CD4-positive, alpha-beta T cell treated with Interleukin-4 for 1 hour (primary cell): ENCODE measurements around the gene ACOXL.

Source experiments
- DNase-seq, 2 donors: peaks; one replicate each; pipeline ENCODE4 v3.0.0-alpha.2; 2020 to 2022

Gene ACOXL

DNA sequence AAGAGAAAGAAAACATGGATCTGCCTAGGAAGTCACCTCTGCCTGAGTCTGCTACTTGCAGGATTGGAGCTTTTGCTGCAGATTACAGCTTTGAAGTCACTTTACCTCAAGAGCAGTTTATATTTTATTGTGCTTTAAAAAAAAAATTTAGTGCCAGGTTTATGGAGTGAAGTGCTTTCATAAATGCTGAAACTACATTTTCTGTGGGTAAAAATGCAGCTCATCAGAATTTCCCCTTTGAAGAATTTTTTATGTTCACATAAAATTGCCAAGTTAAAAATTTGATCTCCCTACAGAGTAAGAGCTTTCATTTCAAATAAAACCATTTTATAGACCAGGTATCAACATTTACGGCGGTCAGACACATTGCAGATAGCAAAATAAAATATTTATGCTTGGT is 413.6 kb downstream of the ACOXL start:
- no peak for DNase-seq

DNA sequence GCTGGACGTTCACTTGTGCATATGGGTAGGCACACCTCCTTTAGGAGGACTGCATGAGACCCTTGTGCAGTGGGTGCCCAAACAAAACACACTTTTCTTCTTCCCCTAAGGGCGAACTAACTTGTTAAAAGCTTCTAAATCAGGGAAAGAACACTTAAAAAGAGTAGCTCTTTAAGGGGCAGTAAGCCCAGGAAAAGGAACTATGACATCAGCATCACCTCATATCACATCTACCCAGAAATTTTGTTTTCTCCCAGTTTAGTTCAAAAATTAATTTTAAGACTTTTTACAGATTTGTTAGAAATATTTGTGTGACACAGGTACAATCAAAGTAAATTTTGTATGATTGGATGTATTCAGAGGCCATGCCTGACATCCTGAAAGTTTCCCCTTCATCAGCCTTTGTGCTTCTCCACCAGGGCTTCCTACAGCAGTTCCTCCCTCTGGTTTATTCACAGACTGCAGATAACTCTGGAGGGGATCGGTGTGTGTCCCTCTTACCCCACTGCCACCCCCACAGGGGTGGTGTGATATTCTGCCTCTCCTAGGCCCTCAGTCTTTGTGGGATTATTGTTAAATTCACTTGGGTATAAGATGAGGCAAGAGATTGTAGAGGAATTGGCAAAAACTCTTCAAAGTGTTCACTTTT is 416.0 kb downstream of the ACOXL start:
- DNase-seq: no peak

DNA sequence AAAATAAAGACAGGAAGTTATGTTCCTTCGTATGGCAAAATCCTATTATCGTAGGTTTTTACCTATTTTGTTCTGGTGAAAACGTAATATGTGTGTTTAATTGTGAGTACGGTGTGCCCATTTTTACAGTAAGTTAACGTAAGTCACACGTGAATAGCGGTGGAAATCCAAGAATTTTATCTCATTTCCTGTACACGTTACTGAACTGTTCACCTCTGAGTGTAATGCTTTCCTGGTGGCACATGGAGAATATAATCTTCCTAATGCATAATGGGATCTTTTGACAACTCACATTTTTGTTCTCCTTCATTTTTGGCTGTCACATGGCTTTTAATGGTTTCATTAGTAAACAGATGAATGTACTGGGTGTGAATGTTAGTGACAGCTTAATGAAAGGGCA is 416.6 kb downstream of the ACOXL start:
- no peak for DNase-seq

DNA sequence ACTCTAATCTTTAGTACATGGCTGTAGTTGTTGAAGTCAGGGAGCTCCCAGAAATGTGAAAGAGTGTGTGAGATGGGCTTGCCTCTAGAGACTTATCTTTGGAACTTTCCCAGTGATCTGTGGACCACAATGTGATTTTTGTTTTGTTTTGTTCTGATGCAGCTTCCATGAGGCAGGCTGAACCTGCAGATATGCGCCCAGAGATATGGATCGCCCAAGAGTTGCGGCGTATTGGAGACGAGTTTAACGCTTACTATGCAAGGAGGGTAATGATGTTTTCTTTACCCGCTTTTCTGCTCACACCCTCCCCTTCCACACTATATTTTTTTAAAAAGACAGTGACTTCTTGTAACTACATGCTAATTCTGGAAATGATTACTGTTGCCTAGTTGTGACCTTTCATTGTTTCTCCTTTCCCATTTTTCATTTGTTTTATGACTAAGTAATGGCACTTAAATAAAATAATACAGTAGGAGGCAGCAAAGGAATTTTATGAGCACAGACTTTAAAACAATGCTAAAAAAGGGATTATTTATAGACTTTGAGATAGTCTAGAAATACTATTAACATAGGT is 417.6 kb downstream of the ACOXL start:
- no peak for DNase-seq

DNA sequence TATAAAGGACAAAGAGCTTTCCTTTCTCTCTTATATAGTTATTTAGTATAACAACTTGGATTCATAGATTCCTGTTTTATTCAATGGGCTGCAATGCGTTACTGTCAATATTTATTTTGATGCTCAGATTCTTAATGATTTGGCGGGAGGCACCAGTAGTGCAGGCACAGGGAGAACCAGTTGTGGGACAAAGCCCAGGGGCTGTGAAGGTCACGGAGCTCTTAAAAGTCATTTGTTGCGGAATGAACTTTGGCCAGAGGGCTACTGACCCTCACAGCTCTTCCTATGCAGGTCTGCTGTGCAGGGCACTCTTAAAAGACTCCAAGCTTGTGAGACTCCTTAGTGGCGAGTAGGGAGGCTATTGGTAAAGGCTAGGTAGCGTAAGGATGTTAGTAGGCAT is 422.4 kb downstream of the ACOXL start:
- no peak for DNase-seq

DNA sequence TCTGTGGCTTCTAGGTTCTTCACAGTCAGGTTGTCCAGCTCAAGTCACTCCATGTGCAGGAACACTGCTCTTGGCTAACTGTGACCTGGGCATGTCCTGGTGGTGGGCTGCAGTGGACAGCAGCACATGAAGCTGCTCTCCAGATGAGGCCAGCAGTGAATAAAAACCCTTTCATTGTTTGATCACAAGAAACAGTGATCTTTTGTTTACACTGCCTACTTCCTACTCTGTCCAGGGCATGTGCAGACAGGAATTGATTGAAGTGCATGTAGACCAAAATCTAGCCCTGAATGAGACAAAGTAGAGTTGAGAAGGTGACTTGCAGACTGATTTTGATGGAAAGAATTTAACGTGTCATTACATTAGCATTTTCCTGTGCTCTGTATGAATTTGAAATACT is 423.2 kb downstream of the ACOXL start:
- no peak for DNase-seq

DNA sequence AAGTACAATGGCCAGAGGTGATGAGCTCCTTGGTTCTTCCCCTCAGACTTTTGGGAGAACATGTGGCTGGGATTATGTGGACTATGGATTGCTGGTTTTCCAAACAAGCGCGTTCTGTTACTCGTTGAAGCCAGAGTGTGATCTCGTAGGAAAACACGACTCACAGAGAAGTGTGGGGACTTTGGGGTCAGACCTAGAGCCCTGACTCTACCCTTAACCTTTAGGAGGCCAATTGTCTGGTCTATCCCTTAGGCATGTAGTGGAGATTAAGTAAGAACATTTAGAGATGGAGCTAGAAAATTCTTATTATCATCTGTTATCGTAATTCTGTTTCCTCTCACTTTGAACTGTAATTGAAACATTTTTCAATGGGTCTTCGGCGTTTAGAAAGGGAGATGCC is 424.2 kb downstream of the ACOXL start:
- no peak for DNase-seq

DNA sequence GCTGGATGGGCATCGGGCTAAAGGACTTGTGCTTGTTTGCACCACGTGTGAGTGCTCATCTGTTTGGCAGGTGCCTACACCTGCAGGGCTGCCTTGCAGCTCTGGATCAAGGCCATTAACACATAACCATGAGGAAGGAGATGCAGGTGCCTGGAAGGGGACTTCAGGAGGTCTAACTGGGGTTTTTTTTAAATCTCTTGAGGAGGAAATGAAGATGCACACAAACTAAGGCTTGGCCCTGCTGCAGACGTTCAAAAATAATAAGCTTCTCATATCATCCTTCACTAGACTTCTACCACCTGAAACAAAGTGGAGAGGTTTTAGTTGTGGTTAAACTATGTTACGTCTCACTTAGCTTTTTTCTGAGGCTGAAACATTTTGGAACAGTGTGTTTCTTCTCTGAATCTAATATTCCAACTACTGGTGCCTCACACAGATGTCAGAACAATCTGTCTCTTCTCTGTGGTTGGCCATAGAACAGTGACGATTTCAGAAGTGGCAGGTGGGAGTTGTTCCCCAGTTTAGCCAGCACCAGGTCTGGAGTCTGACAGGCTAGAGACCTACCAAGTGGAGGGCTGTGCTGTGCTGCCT is 424.8 kb downstream of the ACOXL start:
- DNase-seq: peak in 1 of 2 donors; percentile 31

DNA sequence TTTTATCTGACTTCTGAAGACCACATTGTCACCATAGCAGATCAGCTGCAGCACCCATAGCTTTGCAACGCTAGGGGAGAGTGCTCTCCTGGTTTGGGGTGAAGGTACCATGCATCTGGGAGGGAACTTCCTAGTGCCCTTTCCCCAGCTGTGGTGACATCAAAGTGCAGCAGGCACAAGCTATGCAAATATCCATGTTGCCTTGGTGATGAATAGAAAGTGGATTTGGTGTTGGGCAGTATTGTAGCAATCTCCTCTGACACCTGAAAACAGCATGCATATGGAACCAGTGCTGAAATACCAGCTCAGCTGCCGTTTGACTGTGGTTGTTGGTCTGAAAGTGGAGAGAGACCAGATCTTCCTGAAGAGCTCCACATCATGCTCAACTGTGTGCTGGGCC is 425.4 kb downstream of the ACOXL start:
- peak in 1 of 2 donors; percentile 44 for DNase-seq

DNA sequence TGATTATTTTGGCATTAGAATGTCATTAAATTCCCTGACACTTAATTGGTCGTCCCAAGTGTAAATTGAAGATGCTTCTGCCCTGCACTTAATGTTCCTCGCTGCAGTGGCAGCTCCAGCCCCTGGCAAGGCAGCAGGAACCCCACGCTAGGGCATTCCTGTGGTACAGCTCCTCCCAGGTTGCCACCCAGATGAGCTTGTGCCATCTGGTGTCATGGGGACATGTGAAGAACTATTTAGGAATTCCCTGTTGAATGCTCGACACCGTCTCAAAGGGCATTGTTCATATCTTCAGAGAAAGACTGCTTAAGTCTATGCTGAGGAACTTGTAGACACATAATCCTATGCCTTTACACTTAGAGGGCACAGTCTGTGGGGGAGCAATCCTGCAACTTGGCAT is 427.3 kb downstream of the ACOXL start:
- no peak for DNase-seq

DNA sequence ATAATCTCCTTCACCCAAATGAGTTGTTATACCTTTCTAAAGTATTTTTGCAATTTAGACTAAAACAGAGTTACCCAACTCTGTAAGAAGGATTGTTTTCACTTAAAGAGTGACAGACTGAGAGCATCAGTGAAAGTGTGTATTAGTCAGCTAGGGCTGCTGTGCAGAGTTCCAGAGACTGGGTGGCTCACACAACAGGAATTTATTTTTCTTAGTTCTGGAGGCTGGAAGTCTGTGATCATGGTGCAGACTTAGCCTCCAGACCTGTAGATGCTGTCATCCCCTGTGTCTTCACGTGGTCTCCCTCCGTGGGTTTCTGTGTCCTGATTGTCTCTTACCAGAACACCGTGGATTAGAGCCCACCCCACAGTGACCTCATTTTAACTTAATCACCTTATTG is 428.4 kb downstream of the ACOXL start:
- no peak for DNase-seq

DNA sequence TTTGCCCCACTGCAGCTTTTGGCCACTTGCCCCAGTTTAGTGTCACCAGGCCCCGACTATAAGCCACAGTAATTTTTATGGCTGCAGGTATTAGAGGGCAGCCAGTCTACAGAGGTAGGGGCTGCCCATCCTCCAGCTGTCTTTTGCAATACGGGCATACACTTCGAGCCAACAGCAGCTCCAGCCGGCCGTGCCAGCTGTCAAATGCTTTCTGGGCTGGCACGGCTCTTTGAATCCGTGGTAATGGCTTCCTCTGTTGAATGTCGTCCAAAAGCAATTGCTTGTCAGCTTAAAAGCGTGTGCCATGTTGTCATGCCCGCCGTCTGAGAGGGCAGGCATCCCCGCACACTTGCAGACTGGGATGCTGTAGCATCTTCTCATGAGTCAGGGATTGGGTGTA is 429.6 kb downstream of the ACOXL start:
- DNase-seq: no peak

DNA sequence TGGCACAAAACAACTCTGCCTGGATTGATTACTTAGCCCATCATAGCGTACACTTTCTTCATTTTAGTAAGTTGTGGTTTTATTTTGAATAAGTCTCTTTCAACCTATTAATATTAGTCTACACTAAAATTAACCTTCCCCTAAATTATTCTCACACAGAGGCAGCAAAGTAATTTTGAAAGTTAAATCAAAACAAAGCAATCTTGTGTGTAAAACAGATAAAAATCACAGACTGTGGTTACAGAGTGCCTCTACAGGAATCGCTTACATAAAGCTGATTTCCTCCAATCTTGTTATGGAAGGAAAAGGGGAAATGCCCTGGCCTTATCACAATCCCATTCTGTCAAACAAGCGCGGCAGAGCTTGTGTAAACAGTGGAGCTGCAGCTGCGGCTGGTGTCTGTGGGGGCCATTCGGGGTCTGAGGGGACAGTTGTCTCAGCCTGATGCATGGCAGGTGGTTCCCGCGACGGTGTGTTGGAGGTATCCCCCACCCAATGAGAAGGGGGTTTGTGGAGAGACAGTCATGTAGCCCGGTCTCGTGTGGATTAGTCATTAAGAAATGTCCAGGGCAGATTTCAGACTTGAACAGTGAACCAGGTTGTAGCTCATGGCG is 430.5 kb downstream of the ACOXL start:
- DNase-seq: no peak

DNA sequence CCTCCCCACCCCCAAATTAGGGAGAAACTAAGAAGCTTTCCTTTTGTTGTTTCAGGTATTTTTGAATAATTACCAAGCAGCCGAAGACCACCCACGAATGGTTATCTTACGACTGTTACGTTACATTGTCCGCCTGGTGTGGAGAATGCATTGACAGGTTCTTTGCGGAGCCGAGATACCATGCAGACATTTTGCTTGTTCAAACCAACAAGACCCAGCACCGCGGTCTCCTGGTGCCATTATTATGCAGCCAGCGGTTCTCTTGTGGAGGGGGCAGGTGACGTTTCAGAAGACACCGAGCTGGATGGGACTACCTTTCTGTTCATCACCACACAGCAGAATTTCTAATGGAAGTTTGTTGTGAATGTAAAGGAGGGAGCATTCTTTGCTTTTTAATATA is 431.7 kb downstream of the ACOXL start:
- no peak for DNase-seq

DNA sequence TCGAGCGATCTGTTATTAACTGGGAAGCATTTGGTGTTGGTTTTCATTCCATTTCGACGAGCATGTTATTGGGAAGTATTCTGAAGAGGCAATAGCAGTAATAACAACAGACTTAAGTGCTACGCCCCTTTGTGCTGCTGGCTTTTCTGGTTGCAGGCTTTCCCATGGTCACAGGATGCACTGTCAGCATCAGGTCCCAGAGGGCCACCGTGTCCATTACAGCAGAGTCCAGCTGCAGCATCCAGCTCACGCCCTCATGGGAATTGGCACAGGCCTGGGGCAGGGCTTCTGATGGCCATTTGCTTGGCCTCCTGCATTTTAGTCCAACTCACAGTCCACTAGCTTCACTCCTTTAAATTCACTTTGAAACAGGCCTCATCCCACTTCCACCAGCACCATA is 432.7 kb downstream of the ACOXL start:
- no peak for DNase-seq

DNA sequence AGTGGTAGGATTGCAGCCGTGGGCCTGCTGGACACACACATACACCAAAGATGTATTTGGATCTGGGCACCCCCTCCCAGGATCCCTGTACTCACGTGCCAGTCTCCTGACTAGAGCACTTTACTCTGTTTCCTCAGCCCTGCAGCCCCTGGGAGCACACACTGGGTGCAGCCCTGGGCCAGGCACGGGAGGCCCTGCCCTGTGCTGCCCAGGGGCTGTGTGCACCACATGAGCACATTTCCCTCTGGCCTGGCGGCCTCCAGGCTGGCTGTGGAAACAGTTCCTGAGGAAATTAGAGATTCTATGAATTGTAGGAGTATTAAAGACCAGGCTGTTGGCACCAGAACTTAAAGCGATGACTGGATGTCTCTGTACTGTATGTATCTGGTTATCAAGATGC is 433.7 kb downstream of the ACOXL start:
- no peak for DNase-seq

DNA sequence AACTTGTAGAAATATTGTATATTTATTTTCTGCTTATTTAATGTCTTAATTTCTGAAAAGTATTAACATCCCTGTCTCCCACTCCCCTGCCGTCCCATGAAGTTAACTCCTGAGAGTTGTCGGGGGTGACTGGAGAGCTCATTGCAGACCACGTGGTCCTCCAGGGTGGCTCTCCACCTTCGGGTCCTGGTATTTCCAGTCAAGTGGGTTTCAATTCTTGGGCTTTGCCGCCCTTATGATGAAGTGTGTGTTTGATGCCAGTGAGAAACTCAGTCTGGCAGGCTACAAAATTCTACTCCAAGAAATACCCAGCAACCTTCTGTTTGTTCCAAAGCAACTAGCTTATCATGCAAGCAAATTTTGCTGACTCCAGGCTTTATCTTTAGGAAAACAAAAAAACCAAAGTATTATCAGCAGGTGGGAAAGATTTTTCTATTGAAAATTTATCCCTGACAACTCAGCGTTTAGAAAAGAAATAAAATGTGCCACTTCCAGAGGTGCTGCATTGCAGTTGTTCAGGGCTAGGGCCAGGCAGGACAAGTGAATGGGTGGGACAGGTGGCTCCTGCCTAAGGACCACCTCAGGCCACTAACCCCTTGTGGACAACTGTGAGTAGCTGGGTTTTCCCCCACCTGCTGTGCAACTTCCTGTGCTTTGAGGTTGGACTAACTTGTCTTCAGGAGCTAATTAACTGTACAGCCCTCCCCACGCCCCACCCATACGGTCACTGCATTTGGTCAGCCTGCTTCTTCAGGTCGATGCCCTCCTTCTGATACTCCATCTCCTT is 434.9 kb downstream of the ACOXL start:
- no peak for DNase-seq

DNA sequence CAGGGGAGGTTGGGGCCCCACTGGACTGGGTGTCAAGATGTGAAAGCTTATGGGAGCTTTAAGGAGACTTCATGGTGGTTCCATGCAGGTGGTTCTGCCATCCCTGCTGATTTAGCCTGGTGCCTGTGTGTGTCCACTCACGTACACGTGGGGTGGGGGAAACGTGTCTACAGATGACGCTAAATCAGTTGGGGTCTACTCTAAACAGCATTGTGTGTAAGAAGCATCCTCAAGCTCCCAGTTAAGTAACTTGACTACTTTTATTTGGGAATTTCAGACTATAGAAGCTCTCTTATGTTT is 435.4 kb downstream of the ACOXL start:
- DNase-seq: no peak
